HG03060 (cell line): Measurements from ENCODE around the gene NR1I3.

Source experiments
- ATAC-seq: cut with Tn5 transposase; IDR thresholded peaks from one replicate; pipeline ENCODE4 v1.9.1; 2021; ENCODE audit warnings: low read depth, moderate number of reproducible peaks; ENCODE audit not compliant: unreplicated experiment

NR1I3 gene

DNA sequence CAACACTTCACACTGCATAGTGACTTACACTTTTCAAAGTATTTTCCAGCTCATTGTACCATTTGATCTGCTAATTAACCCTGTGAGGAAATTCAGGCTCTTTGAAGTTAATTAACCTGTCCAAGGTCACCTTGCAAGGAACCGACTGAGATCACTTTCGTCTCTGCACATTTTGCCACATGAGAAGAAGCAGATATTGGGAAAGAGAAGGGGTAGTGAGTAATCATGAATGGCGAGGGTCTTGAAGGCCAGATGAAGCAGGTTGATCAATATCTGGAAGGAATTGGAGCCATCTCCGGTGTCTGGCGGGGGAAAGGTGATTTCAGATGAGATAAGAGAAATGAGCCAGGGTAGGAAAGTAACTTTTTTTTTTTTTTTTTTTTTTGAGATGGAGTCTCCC is 18.0 kb downstream of the NR1I3 start:
- no peak for ATAC-seq

DNA sequence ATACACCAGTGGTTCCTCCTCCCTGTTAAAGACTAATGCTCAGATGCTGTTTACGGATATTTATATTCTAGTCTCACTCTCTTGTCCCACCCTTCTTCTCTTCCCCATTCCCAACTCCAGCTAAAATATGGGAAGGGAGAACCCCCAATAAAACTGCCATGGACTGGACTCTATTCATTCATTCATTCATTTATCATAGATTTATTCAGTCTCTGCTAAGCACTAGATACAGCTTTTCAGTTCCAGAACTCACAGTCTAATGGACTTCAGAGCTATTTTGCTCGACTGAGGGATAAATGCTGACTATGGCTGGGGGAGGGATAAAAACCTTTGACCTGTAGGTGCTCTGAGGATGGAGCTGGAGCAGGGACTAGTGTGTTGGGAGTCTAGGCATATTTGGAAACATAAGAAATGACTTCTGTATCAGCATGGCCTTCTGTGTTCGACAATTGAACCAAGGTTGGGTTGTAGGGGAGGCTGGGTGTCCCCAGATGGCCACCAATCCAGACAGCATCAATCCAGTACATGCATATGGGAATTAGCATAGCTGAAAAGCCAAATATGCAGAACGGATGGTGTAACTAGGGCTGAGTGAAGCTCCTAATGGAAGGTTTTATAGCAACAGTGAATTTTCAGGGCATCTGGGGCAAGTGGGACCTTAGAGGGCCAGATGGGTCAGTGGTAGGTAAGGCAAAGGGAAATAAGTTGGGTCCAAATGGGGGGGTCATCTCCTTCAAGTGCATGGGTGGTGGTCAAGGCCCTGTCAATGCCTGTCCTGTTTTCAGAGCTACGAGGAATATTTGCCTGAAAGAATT is 18.7 kb downstream of the NR1I3 start:
- no peak for ATAC-seq

DNA sequence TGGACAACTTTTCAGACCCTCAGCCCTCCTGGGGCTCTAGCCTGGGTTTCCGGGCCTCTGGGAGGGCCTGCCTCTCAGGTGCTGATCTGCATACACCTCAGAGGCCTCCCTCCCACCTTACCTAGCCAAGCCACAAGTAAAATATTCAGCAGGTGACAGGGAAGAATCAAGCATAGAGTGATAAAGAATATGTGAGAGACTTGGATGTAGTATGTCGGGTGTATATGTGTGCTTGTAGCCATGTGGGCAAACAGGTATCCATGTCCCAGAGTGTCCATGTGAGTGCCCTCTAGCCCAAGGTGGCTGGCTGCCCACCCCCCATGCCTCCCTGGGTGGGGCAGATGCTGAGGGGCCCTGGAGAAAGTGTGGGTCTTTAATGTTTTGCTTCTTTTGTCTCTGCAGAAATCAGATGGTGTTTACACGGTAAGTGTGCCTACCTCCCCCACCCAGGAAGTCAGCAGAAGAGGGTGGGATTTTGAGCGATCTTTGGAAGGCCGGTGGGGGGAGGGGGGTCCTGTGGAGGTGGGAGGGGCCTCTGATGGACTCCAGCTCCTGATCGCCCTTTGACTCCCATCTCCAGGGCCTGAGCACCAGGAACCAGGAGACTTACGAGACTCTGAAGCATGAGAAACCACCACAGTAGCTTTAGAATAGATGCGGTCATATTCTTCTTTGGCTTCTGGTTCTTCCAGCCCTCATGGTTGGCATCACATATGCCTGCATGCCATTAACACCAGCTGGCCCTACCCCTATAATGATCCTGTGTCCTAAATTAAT is 19.5 kb downstream of the NR1I3 start:
- ATAC-seq = no peak

DNA sequence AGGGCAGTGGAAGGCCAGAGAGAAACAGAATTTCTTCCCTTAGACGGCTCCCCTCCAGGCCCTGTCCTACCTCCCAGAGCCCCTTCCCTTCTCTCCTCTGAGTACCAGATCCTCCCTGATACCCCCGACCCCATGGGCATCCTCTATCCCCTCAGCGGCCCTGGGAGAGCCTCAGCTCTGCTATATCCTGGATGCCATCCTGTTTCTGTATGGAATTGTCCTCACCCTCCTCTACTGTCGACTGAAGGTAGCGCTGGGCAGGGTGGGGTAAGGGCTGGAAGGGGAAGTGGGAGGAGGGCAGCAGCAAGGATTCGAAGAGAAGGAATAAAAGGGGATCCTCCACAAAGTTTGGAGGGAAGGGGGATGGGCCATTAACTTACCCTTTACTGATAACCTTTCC is 20.2 kb downstream of the NR1I3 start:
- no peak for ATAC-seq

DNA sequence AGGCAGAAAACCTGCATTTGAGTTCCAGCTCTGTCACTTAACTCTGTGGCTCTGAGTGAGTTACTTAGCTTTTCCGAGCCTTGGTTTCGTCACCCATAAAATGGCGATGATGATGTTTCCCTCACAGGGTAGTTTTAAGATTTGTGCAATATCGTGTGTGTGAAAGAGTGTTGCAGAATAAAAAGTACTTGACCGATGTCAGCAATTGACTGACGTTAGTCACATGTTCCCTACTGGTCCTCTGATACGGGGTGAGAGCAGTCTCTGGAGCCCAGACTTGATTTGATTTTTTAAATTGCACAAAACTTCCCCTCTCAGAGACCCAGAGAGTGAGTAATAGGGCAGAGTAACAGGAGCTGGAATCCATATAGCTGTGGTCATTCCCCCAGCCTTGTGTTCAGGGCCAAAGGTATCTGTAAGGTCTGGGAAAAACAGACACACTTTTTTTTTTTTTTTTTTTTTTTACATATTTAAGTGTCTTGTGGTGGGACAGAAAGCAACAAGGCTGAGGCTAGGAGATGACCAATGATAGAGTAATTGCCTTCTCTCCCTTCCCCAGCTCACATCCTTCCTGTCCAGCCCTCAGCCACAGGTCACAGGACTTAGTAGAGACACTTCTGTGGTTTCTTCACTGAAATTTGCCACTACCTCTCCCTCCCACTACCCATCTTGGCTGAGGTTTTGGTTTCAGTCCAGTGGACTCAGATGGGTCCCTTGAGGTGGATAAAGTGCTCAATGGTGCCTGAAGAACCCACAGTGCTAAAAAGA is 20.9 kb downstream of the NR1I3 start:
- ATAC-seq = peak; percentile 75

DNA sequence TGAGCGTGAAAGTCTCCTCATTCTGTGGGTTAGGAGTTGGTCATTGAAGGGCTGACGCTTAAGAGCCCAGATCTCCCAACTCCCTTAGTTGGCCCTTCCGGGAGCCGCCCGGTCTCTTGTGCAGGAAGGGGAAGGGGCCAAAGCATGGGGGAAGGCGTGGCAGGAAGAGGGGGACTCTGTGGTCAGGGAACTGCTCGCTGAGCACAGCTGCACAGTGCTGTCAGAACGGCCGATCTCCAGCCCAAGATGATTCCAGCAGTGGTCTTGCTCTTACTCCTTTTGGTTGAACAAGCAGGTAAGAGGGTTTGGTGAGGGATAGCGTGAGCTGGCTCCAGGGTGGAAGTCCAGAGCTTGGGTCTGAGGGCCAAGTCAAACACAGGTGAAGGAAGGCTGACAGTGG is 22.9 kb downstream of the NR1I3 start, which contains the start of gene FCER1G:
Gene FCER1G, plus strand, starts transcription at position 220 of the 400 bp plus-strand sequence. Its CDS starts 27 bp downstream, at position 247.
- no peak for ATAC-seq

DNA sequence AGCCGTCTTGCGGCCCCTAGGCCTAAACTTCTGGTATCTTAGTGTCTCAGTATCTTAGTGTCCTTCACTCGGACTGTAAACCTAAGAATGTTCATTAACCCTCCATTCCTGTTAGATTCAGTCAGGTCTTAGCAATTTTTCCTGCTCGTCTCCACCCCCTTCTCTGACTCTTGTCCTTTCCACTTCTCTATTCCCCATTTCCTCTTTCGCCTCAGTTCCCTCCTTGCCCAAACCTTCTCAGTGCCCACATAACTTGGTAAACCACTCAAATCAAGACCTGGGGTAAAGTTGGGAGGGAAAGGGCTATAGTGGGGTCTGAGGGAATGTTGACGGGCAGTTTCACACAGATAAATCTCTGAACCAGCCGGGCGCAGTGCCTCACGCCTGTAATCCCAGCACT is 23.6 kb downstream of the NR1I3 start:
- no peak for ATAC-seq

DNA sequence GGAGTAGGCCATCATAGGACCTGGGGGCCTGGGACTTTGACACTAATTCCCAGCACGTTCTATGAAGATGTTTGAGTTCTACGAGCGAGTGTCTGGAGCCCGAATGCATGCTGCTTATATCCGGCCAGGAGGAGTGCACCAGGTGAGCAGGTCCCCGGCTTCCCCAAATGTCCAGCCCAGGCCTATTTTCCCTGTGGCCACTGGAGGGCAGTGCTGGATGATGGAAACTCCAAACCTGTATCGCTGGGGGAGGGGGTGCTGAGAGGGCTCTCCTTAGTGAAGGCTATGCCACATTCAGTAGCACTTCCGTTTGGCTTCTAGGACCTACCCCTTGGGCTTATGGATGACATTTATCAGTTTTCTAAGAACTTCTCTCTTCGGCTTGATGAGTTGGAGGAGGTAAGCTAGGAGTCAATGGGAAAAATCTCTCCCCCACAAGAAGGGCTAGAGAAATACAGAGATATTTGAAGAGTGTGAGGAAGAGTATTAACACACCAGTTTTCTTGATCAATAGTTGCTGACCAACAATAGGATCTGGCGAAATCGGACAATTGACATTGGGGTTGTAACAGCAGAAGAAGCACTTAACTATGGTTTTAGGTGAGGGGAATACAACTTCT is 28.1 kb downstream of the NR1I3 start:
- no peak for ATAC-seq

DNA sequence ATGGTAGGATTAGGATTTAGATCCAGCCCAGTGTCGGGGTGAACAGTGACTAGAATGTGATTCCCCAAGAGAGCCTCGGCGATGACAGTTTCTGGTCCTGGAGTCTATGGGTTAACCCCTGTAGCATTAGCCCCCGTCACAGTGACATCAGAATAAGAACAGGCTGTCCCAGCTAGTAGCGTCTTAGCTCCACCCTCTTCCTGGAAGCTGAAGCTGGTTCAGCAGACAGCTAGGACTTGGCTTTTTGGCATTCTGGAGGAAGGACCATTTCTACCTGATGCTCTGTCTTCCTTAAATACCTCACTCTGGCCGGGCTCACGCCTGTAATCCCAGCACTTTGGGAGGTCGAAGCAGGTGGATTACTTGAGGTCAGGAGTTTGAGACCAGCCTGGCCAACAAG is 30.8 kb downstream of the NR1I3 start:
- ATAC-seq = no peak

DNA sequence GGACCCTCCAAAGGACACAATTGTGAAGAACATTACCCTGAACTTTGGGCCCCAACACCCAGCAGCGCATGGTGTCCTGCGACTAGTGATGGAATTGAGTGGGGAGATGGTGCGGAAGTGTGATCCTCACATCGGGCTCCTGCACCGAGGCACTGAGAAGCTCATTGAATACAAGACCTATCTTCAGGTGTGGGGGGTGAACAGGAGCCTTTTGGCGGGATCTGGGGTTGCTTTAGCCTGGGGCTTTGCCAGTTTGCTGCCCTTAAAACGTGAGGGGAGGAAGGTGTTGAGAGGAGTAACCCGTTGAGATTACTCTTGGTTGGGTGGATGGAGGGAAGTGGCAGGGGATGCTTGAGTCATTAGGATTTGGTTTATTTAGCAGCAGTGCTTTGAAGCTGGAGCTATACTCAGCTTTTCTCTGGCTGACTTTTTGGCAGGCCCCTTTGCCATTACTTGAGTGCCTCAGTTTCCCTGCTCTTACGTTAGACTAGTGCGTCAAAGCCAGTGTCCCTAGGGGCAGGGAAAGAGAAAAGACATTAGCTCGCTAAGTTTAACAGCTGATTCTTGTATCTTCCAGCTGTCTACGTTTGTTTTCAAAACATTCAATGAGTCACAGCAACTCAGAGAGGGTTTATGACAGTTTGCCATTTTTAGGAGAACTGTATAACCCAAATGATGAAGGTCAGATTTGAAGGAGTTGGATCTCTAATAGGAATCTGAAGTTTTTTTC is 31.4 kb downstream of the NR1I3 start:
- ATAC-seq = no peak

DNA sequence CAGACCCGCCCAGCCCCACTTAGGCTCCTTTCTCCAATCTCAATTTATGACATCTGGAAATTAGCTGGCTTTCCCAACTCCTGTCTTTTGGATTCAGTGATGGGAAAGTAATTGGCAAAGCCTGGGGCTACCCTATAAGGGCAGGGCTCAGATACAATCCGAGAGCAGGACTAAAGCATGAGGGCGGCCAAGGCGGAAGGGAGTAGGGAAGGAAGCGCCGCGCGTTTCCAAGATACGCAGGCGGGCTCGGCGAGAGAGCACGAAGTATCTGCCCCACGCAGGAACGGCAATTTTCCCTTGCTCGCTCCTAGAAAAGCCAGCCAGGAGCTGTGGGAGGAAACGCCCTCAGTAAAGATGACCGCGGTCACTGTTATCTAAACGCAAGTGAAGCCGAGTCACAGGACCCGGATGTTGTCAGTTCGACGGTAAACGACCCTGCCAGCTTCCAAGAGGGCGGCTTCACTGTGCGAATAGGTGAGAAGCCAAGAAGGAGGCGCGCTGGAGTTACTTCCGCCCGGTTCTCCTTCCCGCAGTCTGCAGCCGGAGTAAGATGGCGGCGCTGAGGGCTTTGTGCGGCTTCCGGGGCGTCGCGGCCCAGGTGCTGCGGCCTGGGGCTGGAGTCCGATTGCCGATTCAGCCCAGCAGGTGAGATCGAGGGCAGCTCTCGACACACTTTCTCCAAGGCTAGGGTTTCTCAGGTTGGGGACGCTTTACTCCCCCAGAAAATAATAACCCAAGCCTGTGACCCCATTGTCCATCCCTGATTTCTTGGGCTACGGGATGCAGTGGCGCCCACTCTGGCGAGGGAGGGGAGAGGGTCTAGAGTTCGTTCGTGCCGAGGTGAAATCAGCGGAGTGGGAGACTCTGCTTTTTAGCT is 35.9 kb downstream of the NR1I3 start, which contains the start of gene NDUFS2:
Gene NDUFS2, plus strand, starts transcription at position 532 of the 877 bp plus-strand sequence. Its CDS starts 19 bp downstream, at position 551.
- ATAC-seq = peak; percentile 85

DNA sequence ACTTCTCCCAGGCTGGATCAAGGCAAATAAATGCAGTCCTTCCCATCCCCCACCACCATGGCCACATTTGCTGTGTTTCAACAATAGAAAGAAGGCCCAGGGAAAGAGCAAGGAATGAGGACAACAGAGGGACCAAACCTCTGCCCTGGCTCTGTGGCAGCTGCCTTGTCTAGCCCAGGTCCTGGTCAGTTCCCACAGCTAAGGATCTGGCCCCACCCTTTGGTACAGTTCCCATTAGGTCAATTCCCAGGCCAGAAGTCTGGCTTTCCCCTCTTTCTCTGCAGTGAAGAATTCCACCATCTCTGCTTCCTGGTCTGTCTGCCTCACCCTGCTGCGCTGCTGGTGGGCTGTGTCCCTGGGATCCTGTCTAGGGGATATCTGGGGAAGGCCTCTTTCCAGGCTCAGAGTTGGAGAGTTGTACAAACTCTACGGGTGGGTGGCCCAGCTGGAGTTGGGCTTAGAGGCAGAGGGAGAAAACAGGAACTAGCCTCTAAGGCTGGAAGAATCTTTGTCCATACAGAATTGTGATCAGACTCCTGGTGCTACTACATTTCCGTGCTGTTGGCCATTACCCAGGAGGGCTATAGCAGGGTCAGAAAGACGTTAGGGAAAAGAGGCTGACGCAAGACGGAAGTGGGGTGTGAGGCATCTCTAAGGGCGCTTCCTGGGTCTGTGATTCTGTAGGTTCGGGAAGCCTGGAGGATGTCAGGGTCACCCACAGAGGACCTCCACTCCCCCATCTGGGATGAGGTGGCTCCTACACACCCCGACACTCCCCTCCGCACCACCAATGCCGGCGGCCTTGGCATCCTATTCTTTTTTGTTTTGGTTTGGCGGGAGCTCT is 36.8 kb downstream of the NR1I3 start:
- no peak for ATAC-seq

DNA sequence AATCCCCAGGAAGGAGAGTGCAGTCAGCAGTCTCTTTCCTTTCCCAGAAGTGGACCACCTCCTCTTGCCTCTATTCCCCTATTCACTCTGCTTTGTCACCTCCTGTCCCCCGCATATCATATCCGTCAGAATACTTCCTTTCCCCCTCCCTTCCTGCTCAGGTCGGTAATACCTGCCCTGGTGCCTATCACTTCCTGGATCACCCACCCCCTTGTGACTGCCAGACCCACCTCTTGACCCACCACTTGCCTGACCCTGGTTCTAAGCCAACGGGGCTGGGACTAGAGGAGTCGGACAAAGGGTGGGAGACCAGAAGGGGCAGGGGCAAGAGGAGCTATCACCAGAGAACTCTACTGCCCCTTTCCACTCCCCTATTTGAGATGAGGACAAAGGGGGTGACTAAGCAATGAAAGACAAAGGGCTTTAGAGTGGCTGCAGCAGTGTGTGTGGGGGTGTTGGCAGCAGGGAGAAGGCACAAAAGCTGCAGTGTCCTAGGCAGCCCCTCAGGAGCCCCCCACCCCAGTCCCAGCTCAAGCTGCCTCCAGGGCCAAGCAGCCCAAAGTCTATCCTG is 37.5 kb downstream of the NR1I3 start:
- ATAC-seq = no peak

DNA sequence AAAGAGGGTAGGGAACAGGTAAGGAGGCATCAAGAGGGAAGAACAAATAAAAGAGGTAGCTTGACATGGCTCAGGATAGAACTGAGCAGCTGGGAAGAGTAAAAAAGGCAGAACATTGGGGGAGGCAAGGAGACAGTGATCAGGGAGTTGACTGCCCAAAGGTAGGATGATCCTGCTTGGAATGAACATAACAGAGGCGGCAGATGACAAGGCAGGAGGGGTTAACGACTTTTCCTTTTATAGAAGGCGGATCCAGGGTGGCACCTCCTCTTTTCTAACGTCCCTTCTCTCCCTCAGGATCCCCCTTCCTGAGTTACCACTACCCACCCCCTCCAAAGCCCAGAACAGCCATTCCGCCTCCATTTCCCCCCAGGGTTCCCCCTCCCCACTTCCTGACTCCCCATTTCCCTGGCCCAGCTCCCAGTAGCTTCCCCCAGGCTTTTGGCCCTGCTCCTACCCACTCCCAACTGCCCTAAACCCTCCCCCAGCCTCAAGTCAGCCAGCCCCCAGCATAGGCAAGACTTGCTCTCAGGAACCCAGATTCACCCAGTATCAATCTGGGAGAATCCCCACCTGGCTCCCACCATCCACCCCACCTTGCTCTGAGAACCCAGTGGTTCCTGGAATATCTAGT is 38.4 kb downstream of the NR1I3 start:
- ATAC-seq = no peak

DNA sequence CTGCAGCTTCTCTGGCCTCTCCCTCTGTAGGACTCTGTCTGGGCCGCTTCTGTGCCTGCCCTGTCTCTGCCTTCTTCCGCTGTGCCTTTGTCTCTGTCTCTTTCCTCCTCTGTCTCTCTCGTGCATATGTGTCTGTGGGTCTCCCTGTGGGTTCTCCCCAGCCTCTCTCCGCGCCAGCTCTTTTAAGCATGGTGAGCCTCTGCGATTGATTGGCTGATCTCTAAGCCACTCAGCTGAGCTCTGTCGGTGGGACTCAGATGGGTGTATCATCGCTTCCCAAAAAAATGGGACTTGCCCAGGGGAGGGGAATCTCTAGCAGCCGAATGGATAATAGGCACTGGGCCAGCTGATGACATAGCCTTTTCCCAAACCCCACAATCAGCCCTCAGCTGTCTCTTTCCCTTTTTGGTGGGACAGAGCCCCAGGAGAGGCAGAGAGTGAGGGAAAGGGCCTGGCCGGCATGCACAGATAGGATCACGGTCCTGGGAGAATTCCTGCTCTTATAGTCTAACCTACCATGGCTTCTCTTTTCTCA is 39.0 kb downstream of the NR1I3 start, which contains the start of gene ADAMTS4:
Gene ADAMTS4, minus strand, starts transcription at position 158 of the 535 bp plus-strand sequence. CDS start 427 bp downstream, outside the sequence.
- ATAC-seq = no peak

DNA sequence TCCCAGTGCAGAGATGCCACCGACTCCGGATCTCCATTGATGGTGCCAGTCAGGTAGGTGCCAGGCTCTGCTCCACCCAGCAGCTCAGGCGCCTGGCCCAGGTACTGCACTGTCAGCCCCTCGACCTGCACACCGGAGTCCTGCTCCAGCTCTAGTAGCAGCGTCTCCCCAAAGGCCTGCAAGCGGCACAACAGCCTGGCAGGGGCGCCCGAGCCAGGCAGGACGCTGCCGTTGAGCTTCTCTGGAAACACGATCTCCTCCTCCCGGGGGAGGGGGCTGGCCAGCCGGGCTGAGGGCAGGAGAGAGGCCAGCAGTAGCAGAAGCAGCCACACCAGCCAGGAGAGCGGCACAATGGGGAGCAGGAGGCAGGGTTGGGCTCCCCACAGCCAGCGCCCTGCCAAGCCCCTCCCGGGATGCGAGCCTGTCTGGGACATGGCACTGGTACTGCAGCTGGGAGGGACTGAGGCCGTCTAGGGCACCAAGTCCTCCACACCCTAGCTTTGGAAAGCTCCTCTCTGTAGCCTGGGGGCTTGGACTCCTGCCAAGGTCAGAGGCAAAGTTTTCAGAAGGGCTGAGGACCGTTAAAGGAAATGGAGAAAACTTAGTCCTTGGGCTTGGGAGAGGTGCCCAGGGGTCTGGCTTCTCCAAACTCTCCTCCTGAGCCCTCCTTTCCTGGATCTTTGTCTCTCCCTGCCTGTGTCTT is 39.7 kb downstream of the NR1I3 start:
- ATAC-seq = no peak
